HepG2 (cell line): ENCODE data around the gene SDC1. TPM values are rescaled to one million over a fixed set of nuclear protein-coding genes. Genes with fewer than 3 reads are reported as not detected.

Source experiments
- DMAP1 ChIP-seq: IDR thresholded peaks from 2 replicates; pipeline ENCODE4 v1.6.1; 2016
- ELF1 ChIP-seq: sonication (generic); formaldehyde crosslinking; IDR thresholded peaks from 2 replicates; pipeline ENCODE4 v1.4.0; 2020; ENCODE audit warnings: missing genetic modification reagents
- HDAC2 ChIP-seq: sonication (generic); formaldehyde crosslinking; IDR thresholded peaks from 2 replicates; pipeline ENCODE4 v1.4.0; 2020; ENCODE audit warnings: missing genetic modification reagents
- KDM3A ChIP-seq: IDR thresholded peaks from 2 replicates; pipeline ENCODE4 v1.6.1; 2018; ENCODE audit warnings: low read depth, missing compliant biosample characterization
- KDM5B ChIP-seq: sonication (generic); formaldehyde crosslinking; IDR thresholded peaks from 2 replicates; pipeline ENCODE4 v1.4.0; 2020; ENCODE audit warnings: missing genetic modification reagents, mild to moderate bottlenecking, borderline replicate concordance
- NFYC ChIP-seq: IDR thresholded peaks from 2 replicates; pipeline ENCODE4 v1.6.1; 2016; ENCODE audit warnings: missing genetic modification reagents, missing compliant biosample characterization
- NRL ChIP-seq: sonication (generic); formaldehyde crosslinking; IDR thresholded peaks from 2 replicates; pipeline ENCODE4 v1.5.0; 2020; ENCODE audit warnings: missing genetic modification reagents, mild to moderate bottlenecking, moderate library complexity, borderline replicate concordance
- SIN3A ChIP-seq: IDR thresholded peaks from 2 replicates; pipeline ENCODE4 v1.6.1; 2011; ENCODE audit warnings: low read depth, mild to moderate bottlenecking, control low read depth, low read length, borderline replicate concordance
- SSRP1 ChIP-seq: IDR thresholded peaks from 2 replicates; pipeline ENCODE4 v1.6.1; 2016; ENCODE audit warnings: control low read depth
- ZNF407 ChIP-seq: sonication (generic); formaldehyde crosslinking; IDR thresholded peaks from one replicate; pipeline ENCODE4 v1.5.1; 2020; ENCODE audit warnings: mild to moderate bottlenecking, missing genetic modification reagents; ENCODE audit errors: not compliant biosample characterization
- ZNF556 ChIP-seq: sonication (generic); formaldehyde crosslinking; IDR thresholded peaks from 2 replicates; pipeline ENCODE4 v1.4.0; 2020; ENCODE audit warnings: mild to moderate bottlenecking, missing genetic modification reagents, borderline replicate concordance
- ZNF597 ChIP-seq: sonication (generic); formaldehyde crosslinking; IDR thresholded peaks from 2 replicates; pipeline ENCODE4 v1.5.0; 2020; ENCODE audit warnings: missing genetic modification reagents
- ZNF709 ChIP-seq: sonication (generic); formaldehyde crosslinking; IDR thresholded peaks from 2 replicates; pipeline ENCODE4 v1.5.0; 2020; ENCODE audit warnings: mild to moderate bottlenecking, missing genetic modification reagents
- ZNF878 ChIP-seq: sonication (generic); formaldehyde crosslinking; IDR thresholded peaks from 2 replicates; pipeline ENCODE4 v1.8.1; 2023; ENCODE audit warnings: mild to moderate bottlenecking, missing genetic modification reagents, moderate library complexity
- ZSCAN21 ChIP-seq: sonication (generic); formaldehyde crosslinking; IDR thresholded peaks from 2 replicates; pipeline ENCODE4 v1.8.0; 2022; ENCODE audit warnings: mild to moderate bottlenecking, missing genetic modification reagents, moderate library complexity, borderline replicate concordance
- polyA plus RNA-seq, 8 experiments: library from polyadenylated mRNA; depleted of rRNA in 3 of 8; stranded (reverse) in 7 of 8; unstranded in 1 of 8; fragments of >200 nt; fragmentation: Illumina TruSeq in 4 of 8; extraction: Trizol in 4 of 8; gene quantifications; 2 replicates each; pipeline versions ENCODE4 v1.2.1 to v1.2.3, GENCODE V29; 2011 to 2016; ENCODE audit warnings: low read depth in 4 of 8, missing spikeins in 1 of 8, mixed read lengths in 1 of 8; ENCODE audit not compliant: insufficient read depth in 1 of 8
- total RNA-seq, 5 experiments: library from RNA; depleted of rRNA; stranded (reverse); fragments of >200 nt; fragmentation: Illumina TruSeq; extraction: Trizol; gene quantifications; 2 replicates each; pipeline ENCODE4 v1.2.3, GENCODE V29; 2016; ENCODE audit warnings: low read depth in 1 of 5
- TF ChIP-seq, protein P1 (sequence below): sonication (generic); formaldehyde crosslinking; IDR thresholded peaks from 2 replicates; pipeline ENCODE4 v1.5.0; 2020; ENCODE audit warnings: missing genetic modification reagents
- TF ChIP-seq, protein P2 (sequence below): sonication (generic); formaldehyde crosslinking; IDR thresholded peaks from 2 replicates; pipeline ENCODE4 v1.4.0; 2020; ENCODE audit warnings: mild to moderate bottlenecking, missing genetic modification reagents

SDC1 gene
- total and polyA plus RNA-seq, 2 of the 13 experiments (the other 11 are each of a cell fraction or from before 2014, with no cell fraction given), result 108 to 119 TPM

DNA sequence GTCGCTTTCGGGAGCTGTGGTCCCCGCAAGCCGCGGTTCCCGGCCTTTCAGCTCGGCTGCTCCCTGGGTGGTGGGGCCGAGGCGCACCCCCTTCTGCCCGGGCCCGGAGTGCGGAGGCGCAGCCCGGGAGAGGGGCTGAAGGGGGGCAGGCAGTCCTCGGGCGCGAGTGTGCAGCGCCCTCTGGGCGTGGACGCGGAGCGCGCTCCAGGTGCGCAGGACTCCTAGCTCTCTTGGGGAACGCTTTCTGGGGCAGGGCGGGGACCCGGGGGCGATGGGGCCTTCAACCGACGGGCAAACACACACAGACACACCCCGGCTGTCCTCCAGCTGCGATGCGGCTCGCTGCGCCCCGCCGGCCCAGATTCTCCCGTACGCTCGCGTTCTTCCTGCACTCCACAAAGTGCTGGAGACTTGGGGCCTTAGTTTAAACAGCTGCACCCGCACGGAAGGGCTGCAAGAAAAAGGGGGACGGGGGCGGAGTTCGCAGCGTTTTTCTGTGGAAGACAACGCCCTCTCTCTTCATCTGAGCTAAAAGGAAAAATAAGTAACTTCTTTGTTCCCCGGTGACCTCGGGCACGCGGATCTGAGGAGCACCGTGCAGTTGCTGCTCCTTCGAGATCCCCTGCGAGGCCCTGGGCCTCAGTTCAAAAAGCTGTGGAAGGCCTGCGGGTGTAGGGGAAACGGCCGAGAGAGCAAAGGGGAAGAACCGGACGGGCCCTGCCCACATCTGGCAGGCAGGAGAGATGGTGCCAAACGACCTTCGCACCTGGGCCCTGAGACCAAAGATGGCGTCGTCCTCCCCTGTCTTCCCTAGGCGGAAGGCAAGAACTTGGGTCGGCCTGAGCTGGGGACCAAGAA lies 593 bp upstream of the SDC1 start (continued):
- TF ChIP-seq, protein P1, sequence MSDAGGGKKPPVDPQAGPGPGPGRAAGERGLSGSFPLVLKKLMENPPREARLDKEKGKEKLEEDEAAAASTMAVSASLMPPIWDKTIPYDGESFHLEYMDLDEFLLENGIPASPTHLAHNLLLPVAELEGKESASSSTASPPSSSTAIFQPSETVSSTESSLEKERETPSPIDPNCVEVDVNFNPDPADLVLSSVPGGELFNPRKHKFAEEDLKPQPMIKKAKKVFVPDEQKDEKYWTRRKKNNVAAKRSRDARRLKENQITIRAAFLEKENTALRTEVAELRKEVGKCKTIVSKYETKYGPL, result no peak
- TF ChIP-seq NFYC (CRISPR knock-in tag) (no peak), ZNF556 (CRISPR knock-in tag) (no peak), ZNF709 (CRISPR knock-in tag) (no peak), SIN3A (0 out of 2 replicates have a peak, but pooled peaks have one; percentile 18), ZNF878 (CRISPR knock-in tag) (no peak), KDM5B (CRISPR knock-in tag) (peak; percentile 65; the same call in 1 of the 2 replicates), ZNF597 (no peak), KDM3A (peak; percentile 96; the same call in 1 of the 2 replicates), ELF1 (CRISPR knock-in tag) (peak; percentile 25; the same call in 1 of the 2 replicates), DMAP1 (CRISPR knock-in tag) (peak; percentile 61), SSRP1 (CRISPR knock-in tag) (no peak), HDAC2 (CRISPR knock-in tag) (peak; percentile 82), ZNF407 (CRISPR knock-in tag) (no peak), ZSCAN21 (CRISPR knock-in tag) (no peak), NRL (CRISPR knock-in tag) (peak; percentile 58; the same call in 1 of the 2 replicates)
- TF ChIP-seq, protein P2, sequence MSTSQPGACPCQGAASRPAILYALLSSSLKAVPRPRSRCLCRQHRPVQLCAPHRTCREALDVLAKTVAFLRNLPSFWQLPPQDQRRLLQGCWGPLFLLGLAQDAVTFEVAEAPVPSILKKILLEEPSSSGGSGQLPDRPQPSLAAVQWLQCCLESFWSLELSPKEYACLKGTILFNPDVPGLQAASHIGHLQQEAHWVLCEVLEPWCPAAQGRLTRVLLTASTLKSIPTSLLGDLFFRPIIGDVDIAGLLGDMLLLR, result peak; percentile 60; the same call in 1 of the 2 replicates
